ENCODE results near the gene CRIM1. TPM values are rescaled to one million over a fixed set of nuclear protein-coding genes. Genes with fewer than 3 reads are reported as not detected.

The CRIM1 gene
- total RNA-seq, 1 experiment from 2014 or later: 133 TPM

- no peak for DNase-seq
- TF ChIP-seq CTCF (conservative IDR thresholded peaks at IDR 0.05) (no peak), EZH2 (IDR thresholded peaks at IDR 0.05; ENCODE audit: low read depth) (no peak)
- H3K27me3 ChIP-seq (ENCODE audit: insufficient read depth, low read depth): no peaks in the 10 kb centered on the region
- peak overlapping the region; percentile 72 for H2AFZ ChIP-seq
- H3K4me2 ChIP-seq: peak overlapping the region; percentile 86; the same call in 1 of the 2 replicates
- H3K9me3 ChIP-seq (ENCODE audit: insufficient read depth, low read depth): no peaks in the 10 kb centered on the region
- H3K4me3 ChIP-seq: peak overlapping the region; percentile 67
- POLR2A ChIA-PET (ENCODE audit: unreplicated experiment): interaction anchor here (0.9 to 1.0 kb wide), 2 partner anchors 14 to 68 kb away, joined by 4 to 5 read pairs; no protein-coding TSS in a partner anchor
- peaks cover 60% of the 10 kb centered on the region for H3K4me1 ChIP-seq (replicated peaks; ENCODE audit: insufficient read depth)
- CTCF ChIA-PET: interaction anchor here (0.6 to 2.6 kb wide), 2 partner anchors 104 to 301 kb away, joined by 15 to 16 read pairs; no protein-coding TSS in a partner anchor
- peaks cover 14% of the 10 kb centered on the region for H4K20me1 ChIP-seq (ENCODE audit: insufficient read depth)
- H3K79me2 ChIP-seq (ENCODE audit: low read depth): peaks cover 60% of the 10 kb centered on the region
- no peaks in the 10 kb centered on the region for H3K36me3 ChIP-seq (ENCODE audit: low read depth)
- intact Hi-C loops (cut with micrococcal nuclease; ENCODE audit: unreplicated experiment): loop anchor here (1.0 to 10.0 kb wide), 5 partner anchors 105 to 481 kb away; no protein-coding TSS in a partner anchor
- BruUV-seq (replicated peaks): no TSS peak
- peaks cover 22% of the 10 kb centered on the region; the same call in 1 of the 2 replicates for H3F3A ChIP-seq (ENCODE audit: insufficient read depth, low read depth)
- no peaks in the 10 kb centered on the region for H3K9me2 ChIP-seq (ENCODE audit: insufficient read depth)
- peak overlapping the region; percentile 60; the same call in 1 of the 2 replicates for H3K27ac ChIP-seq
Observed at GRCh38 chr2:36355890-36356297, 316 bp downstream of the CRIM1 start.

- Histone ChIP-seq H3K9me2 (ENCODE audit: insufficient read depth) (no peaks in the 10 kb centered on the region), H3K36me3 (ENCODE audit: low read depth) (no peaks in the 10 kb centered on the region), H3K4me3 (peak overlapping the region; percentile 67), H3K4me2 (peak overlapping the region; percentile 86), H3K9me3 (ENCODE audit: insufficient read depth, low read depth) (no peaks in the 10 kb centered on the region), H3K4me1 (replicated peaks; ENCODE audit: insufficient read depth) (peaks cover 62% of the 10 kb centered on the region), H3K27ac (peak overlapping the region; percentile 60), H3K79me2 (ENCODE audit: low read depth) (peaks cover 65% of the 10 kb centered on the region), H2AFZ (peak overlapping the region; percentile 72), H4K20me1 (ENCODE audit: insufficient read depth) (peaks cover 14% of the 10 kb centered on the region), H3F3A (ENCODE audit: insufficient read depth, low read depth) (peaks cover 22% of the 10 kb centered on the region; the same call in 1 of the 2 replicates), H3K27me3 (ENCODE audit: insufficient read depth, low read depth) (no peaks in the 10 kb centered on the region)
- no TSS peak for BruUV-seq (replicated peaks)
- TF ChIP-seq CTCF (conservative IDR thresholded peaks at IDR 0.05) (no peak), EZH2 (IDR thresholded peaks at IDR 0.05; ENCODE audit: low read depth) (no peak)
- POLR2A ChIA-PET (ENCODE audit: unreplicated experiment): interaction anchor here (0.6 to 1.0 kb wide), 4 partner anchors 10 to 103 kb away, joined by 5 to 9 read pairs (median 6); no protein-coding TSS in a partner anchor
- intact Hi-C loops (cut with micrococcal nuclease; ENCODE audit: unreplicated experiment): loop anchor here (5.0 to 10.0 kb wide), 3 partner anchors 206 to 482 kb away; no protein-coding TSS in a partner anchor
- CTCF ChIA-PET: interaction anchor here (0.5 to 2.6 kb wide), 2 partner anchors 22 to 104 kb away, joined by 9 to 15 read pairs; no protein-coding TSS in a partner anchor
- DNase-seq: peak in 1 of 2 experiments; percentile 44
Observed at GRCh38 chr2:36356298-36356989, 866 bp downstream of the CRIM1 start.

- Histone ChIP-seq H3K9me3 (ENCODE audit: insufficient read depth, low read depth) (no peaks in the 10 kb centered on the region), H3K9me2 (ENCODE audit: insufficient read depth) (no peaks in the 10 kb centered on the region), H3K4me1 (replicated peaks; ENCODE audit: insufficient read depth) (peaks cover 64% of the 10 kb centered on the region), H3K79me2 (ENCODE audit: low read depth) (peaks cover 73% of the 10 kb centered on the region), H4K20me1 (ENCODE audit: insufficient read depth) (peaks cover 14% of the 10 kb centered on the region), H3K4me3 (peak overlapping the region; percentile 67), H3K27me3 (ENCODE audit: insufficient read depth, low read depth) (no peaks in the 10 kb centered on the region), H3K27ac (peak overlapping the region; percentile 60), H2AFZ (peak overlapping the region; percentile 72), H3K36me3 (ENCODE audit: low read depth) (no peaks in the 10 kb centered on the region), H3F3A (ENCODE audit: insufficient read depth, low read depth) (peaks cover 22% of the 10 kb centered on the region; the same call in 1 of the 2 replicates), H3K4me2 (peak overlapping the region; percentile 86)
- ChIA-PET POLR2A (ENCODE audit: unreplicated experiment) (interaction anchor here (0.6 to 0.7 kb wide), 3 partner anchors 10 to 102 kb away, joined by 5 to 9 read pairs (median 7); no protein-coding TSS in a partner anchor), CTCF (interaction anchor here (0.5 kb wide), 1 partner anchor 21 kb away, joined by 9 read pairs; no protein-coding TSS in a partner anchor)
- TSS peak; percentile 32 for BruUV-seq (replicated peaks)
- intact Hi-C loops (cut with micrococcal nuclease; ENCODE audit: unreplicated experiment): loop anchor here (5.0 to 10.0 kb wide), 3 partner anchors 205 to 482 kb away; no protein-coding TSS in a partner anchor
- peak; percentile 50 to 75 for DNase-seq
- no peak for TF ChIP-seq EZH2 (IDR thresholded peaks at IDR 0.05; ENCODE audit: low read depth)
- TF ChIP-seq CTCF (conservative IDR thresholded peaks at IDR 0.05): no peak
Observed at GRCh38 chr2:36356990-36357846, 1.6 kb downstream of the CRIM1 start.

Measured in PC-9 (cell line).